Measurements from ENCODE around the gene FRMPD4.

Gene FRMPD4

GRCh38 chrX:12307961-12308360 is 169.7 kb downstream of the FRMPD4 start:
- DNase-seq, result no peak

GRCh38 chrX:12308420-12308819 is 170.1 kb downstream of the FRMPD4 start:
- no peak for DNase-seq

DNA sequence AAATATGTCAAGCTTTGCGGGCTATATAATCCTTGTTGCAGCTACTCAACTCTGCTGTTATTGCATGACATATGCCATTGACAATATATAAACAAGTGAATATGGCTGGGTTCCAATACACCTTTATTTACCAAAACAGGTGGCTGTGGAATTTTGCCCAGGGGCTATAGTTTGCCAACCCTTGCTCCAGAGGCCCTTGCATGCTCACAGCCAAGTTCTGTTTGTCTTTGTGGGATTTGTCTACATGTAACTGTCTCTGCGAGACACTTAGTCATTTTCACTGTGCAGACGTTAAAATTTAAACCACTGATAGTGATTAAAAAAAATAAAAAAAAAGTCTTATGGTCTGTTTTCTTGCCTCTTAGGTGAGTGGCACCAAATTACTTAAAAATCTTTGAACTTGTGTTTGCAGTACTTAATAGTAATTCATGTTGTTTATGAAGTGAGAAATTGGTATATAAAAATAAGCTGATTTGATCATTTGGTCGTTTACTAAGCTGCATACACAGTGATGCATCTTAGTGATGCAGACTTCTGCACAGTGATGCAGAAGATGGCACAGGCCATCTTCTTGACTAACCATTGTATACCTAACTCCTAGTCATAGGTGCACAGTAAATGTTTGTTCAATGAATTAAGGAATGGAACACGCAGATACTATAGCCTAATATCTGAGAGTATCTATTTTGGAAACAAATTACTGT is 170.9 kb downstream of the FRMPD4 start:
- no peak for DNase-seq

DNA sequence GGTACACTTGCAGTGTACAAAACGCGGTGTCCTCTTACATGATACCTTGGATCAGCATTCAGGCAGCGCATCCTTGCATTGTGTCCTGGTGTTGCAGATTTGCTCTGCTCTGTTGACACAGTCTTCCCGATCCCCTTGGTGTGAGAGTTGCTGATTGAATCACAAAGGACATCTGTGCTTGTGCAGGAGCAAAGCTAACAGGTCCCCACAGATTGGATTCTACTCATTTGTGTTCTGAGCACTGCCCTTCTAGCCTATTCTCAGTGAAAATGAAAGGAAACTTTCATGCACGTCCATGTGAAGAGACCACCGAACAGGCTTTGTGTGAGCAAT is 171.4 kb downstream of the FRMPD4 start:
- DNase-seq, result no peak

DNA sequence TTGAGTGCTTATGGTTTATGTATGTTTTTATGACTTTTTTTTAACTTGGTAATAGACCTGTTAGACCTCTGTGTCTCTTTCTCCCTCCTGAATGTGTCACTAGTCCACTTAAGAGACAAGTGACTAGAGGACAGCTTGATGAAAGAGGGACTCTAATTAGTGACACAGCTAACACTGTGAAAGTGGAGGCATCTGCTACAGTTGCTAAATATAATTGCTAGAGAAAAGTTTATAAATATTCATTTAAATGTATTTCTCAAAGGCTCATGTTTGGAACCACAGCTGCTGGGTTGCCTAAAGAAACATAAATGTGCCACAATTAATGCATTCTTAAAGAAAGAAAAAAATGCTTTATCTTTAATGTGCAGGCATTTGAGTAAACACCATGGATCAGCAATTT is 176.4 kb downstream of the FRMPD4 start:
- no peak for DNase-seq

GRCh38 chrX:12315526-12315925 is 177.3 kb downstream of the FRMPD4 start:
- DNase-seq, result no peak

GRCh38 chrX:12319003-12319519 is 180.8 kb downstream of the FRMPD4 start:
- no peak for DNase-seq

DNA sequence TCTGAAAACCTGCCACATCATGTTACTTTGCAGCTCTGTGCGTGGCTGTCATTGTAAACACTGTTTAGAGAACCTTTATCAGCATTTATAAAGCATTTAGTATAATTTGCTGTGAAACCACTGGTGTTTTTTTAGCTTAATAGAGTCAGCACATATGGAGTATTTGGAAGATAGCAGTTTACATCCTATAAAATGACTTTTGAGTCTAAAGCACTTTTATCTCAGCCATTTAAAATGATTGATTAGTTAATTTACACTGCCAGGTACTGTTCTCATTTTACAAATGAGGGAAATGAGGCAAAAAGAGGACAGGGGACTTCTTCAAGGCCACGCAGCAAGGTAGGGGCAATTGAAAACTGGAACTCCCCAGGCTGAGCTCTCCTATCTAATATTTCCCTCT is 181.7 kb downstream of the FRMPD4 start:
- DNase-seq, result no peak

- DNase-seq, result no peak
These were observed 183.8 kb downstream of the FRMPD4 start for GRCh38 chrX:12322031-12322430.

DNA sequence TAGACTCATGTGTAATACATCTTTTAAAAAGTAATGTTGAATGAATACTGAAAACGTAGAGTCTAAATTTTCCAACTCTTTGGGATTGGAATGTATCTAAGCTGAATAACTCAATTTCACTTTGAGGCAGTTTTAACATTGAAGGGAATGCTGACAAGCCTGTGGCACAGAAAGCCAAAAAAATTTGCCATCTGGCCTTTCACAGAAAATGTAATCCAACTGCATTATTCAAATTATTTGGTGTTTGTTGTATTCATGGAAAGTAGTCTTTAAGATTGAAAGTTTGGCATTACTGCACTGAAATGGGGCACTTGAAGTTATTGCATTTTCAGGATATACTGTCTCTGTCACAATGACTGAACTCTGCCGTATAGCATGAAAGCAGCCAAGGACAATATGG is 186.9 kb downstream of the FRMPD4 start:
- DNase-seq, result no peak

GRCh38 chrX:12327836-12328235 is 189.6 kb downstream of the FRMPD4 start:
- no peak for DNase-seq

GRCh38 chrX:12329476-12329875 is 191.2 kb downstream of the FRMPD4 start:
- no peak for DNase-seq

GRCh38 chrX:12330841-12331240 is 192.6 kb downstream of the FRMPD4 start:
- no peak for DNase-seq

GRCh38 chrX:12332786-12333347 is 194.6 kb downstream of the FRMPD4 start:
- no peak for DNase-seq

- DNase-seq, result no peak
These were observed 201.6 kb downstream of the FRMPD4 start for GRCh38 chrX:12339921-12340320.

DNA sequence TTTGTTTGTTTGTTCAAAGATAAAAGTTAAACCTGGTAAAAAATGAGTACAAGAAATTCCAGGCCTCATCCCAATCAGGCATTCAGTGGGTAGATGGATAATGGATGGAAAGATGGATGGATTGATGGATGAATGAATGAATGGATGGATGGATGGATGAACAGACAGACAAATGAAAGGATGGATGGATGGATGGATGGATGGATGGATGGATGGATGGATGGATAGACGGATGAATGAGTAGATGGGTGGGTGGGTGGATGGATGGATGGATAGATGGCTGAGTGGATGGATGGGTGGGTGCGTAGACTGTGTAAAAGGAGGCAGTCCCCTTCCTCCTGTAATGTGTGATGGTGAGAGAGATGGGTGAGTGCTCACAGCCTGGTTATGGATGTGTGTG is 206.7 kb downstream of the FRMPD4 start:
- no peak for DNase-seq

GRCh38 chrX:12349201-12349600 is 210.9 kb downstream of the FRMPD4 start:
- no peak for DNase-seq

- no peak for DNase-seq
These were observed 214.6 kb downstream of the FRMPD4 start for GRCh38 chrX:12352922-12353321.

GRCh38 chrX:12360383-12360782 is 222.1 kb downstream of the FRMPD4 start:
- DNase-seq, result no peak

GRCh38 chrX:12360986-12361598 is 222.8 kb downstream of the FRMPD4 start:
- no peak for DNase-seq

- no peak for DNase-seq
These were observed 224.9 kb downstream of the FRMPD4 start for GRCh38 chrX:12363216-12363615.

GRCh38 chrX:12366440-12366839 is 228.2 kb downstream of the FRMPD4 start:
- no peak for DNase-seq

DNA sequence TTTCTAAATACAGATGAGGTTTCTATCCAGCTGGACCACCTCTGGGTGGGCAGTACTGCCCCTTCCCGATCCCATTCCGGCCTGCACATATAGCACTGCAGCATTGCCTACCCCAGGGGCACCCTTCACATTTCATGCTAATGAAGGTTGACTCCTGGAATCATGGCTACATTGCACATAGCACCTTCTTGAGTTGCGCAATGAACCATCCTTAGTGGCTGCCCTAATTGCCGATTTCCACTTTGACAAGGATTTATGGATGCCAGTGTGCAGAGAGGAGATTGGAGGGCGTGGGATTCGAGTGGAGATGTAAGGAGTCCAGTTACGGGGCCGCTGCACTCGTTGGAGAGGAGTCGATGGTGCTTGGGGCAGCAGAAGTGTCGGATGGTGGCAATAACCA is 229.0 kb downstream of the FRMPD4 start:
- DNase-seq, result no peak

DNA sequence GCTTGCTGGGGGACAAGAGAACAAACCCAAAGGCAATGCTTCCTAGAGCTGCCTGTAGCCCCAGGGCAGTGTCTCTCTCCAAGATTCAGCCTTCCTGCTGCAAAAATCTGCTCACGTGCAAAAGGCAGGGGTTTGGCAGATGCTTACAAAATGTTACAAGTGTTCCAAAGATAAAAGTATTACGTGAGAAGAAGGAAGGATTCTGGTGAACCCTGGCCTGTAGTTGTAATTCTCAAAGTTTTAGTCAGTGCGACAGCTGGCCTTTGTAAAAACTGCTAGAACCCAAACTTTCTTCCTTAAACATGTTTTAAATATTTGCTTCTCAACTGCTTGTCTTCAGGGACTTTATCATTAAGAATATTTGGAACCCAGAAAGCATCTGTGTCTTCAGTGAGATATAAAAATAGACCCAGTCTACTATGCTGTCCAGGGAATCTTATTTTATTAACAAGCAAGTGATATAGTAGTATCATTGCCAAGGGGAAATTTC is 232.3 kb downstream of the FRMPD4 start:
- no peak for DNase-seq
